ENCODE results near the gene MYL5.

DNA sequence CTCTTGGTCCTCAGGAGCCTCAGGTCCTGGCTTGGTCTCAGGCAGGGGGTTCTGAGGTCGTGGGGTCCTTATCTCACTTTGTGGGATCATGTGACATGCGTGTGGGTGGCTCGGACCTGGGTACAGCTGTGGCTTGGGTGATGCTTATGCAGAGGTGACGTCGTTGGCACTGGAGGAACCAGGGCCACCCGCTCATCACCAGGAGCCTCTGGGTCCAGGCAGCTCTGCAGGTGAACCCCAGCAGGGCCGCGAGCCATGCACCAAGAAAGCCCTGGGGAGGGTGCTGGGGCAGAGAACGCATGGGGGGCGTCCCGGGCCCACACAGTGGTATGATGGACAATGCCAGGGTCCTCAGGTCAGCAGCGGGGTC lies 9.0 kb upstream of the MYL5 start:
- no peak for TF ChIP-seq POLR2A (IDR thresholded peaks at IDR 0.05)
- TF ChIP-seq, protein P1, sequence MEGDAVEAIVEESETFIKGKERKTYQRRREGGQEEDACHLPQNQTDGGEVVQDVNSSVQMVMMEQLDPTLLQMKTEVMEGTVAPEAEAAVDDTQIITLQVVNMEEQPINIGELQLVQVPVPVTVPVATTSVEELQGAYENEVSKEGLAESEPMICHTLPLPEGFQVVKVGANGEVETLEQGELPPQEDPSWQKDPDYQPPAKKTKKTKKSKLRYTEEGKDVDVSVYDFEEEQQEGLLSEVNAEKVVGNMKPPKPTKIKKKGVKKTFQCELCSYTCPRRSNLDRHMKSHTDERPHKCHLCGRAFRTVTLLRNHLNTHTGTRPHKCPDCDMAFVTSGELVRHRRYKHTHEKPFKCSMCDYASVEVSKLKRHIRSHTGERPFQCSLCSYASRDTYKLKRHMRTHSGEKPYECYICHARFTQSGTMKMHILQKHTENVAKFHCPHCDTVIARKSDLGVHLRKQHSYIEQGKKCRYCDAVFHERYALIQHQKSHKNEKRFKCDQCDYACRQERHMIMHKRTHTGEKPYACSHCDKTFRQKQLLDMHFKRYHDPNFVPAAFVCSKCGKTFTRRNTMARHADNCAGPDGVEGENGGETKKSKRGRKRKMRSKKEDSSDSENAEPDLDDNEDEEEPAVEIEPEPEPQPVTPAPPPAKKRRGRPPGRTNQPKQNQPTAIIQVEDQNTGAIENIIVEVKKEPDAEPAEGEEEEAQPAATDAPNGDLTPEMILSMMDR (IDR thresholded peaks at IDR 0.05): no peak
